OCI-M2 (cell line): ENCODE data around the gene DLG2.

Experiments used
- DNase-seq: peaks from one replicate; lab custom pipeline; 2025; ENCODE audit not compliant: unreplicated experiment; lab: John Stamatoyannopoulos, UW

Gene DLG2

DNA sequence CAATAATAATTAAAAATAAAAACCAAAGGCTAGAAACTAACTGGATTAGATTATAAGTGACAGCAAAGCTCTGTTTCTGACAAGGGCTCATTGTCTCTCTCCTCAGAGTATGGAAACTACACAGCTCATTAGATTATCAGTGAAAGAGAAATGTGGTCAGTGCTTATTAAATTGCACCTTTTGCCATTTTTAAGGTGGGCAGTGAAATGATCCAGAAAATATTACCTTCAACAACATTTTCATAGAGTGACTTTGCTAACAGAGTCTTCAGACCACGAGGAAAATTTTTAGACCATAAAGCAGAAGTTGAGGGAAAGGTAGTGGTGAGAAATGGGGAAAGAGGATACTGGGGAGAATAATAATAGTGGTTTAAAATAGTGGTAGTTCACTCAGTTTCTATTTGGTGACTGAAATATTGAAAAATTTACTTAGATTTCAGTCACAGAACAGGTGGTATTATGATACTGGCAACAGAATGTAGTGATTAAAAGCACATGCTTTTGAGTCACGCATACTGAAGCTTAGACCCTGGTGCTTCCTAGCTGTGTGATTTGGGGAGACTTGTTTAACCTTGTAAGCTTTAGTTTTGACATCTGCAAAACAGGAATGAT lies 1657.0 kb downstream of the DLG2 start:
- no peak for DNase-seq

DNA sequence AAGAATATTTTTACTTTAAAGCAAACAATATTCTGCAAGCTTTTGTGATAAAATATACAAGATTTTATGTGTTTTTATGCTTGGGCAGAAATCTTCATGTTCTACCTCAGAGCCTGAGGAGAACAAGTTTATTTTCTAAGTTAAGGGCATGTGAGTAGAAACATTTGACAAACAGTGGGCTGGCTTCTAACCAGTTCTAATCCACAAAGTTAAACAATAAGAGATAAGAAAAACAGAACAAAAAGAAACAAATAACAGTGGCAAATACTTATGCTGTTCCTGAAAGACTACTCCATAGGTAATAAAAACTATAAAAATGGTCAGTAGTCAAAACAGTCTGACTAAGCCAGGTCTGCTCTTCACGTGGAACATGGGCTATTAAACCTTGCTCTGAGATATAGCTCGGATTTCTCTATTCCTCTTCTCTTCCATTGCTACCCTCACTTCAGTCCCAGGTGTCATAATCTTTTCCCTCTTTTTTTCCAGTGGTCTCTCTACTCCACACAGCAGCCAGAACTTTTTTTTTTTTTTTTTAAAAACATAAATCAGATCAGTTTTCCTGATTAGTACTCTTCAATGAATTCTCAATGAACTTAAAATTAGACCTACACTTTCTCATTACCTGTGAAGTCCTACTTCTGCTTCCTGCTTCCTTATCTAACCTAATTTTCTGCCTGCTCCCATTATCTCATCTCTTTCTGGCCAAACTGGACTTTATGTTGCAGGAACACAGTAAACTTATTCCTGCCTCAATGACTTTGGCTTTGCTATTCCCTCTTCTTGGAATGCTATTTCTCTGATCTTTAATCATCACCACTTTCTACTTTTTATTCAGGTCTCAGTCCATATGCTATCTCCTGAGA lies 1669.9 kb downstream of the DLG2 start:
- DNase-seq = no peak

DNA sequence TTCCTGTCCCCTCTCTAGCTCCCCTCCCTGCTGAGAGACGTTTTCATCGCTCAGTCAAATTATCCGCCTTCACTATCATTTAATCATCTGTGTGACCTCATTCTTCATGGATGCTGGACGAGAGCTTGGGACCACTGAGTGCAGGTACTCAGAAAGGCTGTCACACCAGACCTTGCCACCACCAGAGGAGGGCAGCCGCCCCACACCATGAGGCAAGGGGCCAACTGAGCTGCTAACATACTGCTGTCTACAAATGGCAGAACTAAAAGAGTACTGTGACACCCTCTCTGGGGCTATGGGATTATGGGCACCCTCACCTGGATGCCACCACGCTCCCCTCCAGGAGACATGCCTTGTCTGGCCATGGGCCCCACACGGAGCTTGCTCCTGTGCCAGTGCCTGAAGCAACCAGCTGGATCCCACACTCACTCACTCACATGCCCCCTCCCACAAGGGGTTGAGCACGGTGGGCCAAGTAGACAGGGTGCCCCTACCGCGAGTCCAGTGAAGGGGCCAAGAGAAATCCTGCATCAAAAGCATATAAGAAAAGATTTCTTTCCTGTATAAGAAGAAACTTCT lies 1670.9 kb downstream of the DLG2 start:
- DNase-seq = no peak

DNA sequence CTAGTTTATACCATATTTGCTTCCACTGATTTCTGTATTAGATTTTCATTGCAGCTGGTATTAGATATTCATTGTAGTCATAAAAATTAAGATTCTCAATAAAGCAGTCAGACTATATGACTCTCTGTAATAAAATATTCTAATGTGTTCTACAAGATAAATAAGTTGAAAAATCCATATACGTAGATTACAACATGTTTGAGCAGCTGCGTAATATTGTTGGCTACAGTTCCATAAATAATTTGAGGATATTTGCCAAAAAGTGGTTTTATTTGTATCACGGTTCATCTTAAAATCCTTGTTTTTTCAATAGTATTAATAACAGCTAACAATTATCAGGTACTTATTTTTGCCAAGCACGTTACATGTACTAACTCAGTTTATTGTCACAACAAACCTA lies 1672.4 kb downstream of the DLG2 start:
- DNase-seq = no peak

DNA sequence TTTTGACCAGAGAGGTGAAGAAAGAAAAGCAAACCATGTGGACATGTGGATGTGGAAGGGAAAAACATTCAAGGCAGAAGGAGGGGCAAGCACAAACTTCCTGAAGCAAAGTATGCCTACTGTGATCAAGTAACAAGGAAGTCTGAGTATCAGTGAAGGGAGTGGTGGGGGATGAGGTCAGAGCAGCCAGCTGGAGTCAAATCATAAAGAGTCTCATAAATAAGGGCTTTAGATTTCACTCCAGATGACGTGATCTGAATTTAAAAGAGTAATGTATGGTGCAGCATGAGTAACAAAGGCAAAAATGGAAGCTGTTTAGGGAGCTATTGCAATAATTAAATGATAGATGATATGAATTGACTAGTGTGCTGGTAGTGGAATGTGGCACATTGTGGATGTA lies 1675.6 kb downstream of the DLG2 start:
- no peak for DNase-seq

DNA sequence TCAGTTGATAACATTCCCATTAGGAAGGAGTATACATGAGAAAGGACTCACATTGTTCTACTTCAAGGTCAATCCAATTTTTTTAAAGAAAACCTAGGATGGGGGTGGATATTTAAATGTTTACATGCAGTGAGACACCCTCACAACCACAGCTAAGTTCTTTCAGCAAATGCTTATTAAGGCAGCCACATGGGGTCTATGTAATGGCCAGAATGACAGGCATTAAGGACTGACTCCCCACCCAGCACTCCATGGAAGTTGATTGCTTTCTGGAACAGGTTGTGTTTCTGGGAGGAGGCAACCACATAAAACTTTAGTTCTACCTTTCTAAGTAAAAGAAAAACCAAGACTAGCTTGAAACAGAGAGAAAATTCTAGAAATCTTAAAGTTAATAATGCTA lies 1678.9 kb downstream of the DLG2 start:
- no peak for DNase-seq

DNA sequence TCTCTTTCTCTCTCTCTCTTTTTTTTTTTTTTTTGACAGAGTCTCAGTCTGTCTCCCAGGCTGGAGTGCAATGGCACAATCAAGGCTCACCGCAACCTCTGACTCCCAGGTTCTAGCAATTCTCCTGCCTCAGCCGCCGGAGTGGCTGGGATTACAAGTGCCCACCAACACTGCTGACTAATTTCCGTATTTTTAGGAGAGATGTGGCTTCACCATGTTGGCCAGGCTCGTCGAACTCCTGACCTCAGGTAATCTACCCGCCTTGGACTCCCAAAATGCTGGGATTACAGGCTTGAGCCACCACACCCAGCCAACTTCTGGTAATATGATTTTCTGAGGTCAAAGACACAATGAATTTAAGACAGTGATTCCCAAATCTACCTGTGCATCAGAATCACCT lies 1681.2 kb downstream of the DLG2 start:
- no peak for DNase-seq

DNA sequence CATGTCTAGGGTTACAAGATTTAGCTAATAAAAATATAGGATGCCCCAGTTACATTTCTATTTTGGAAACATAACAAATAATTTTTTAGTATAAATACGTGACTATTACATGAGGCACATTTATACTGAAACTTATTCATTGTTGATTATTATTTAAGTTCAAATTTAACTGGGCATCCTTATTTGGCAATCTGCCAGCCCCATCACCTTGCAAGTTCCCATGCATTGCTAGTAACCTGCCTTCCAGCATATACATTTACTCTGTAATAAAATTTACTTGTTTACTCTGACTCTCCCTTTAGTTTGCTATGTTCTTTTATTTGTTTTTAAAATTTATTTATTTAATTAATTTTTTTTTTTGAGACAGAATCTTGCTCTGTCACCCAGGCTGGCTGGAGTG lies 1686.1 kb downstream of the DLG2 start:
- no peak for DNase-seq

DNA sequence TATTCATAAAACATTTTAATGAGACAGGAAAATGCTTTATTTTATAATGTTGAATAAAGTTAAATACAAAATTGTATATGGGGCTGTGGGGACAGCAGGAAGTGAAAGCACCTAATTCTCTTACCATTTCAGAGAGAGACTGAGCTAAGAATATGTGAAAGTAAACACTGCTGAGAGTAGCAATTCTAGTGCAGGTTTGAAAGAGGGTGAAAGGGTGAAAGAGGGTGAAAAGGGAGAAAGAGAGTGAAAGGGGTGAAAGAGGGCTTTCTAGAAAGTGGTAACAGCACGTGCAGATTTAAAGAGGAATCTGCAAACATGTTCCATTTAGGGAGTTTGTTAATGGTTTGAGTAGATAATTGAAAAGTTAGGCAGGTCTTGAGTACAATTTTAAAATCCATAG lies 1689.0 kb downstream of the DLG2 start:
- no peak for DNase-seq

DNA sequence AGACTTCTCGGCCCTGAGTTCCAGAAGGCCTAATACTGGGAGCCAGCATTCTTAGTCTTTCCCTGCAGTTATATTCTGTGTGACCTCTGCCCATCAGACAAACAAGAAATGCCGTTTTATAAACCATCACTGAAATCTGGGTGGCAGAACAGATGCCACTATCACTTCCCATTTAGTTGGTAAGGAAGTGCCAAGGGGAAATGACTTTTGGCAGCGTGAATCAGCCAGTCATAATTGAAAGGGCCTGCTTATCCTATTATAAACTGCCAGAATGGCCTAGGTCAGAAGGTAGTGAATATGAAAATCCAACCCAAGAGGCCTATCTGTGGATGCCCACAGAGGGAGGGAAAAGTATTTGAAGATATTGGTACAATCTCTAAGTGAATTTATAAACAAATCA lies 1694.1 kb downstream of the DLG2 start:
- DNase-seq = no peak

DNA sequence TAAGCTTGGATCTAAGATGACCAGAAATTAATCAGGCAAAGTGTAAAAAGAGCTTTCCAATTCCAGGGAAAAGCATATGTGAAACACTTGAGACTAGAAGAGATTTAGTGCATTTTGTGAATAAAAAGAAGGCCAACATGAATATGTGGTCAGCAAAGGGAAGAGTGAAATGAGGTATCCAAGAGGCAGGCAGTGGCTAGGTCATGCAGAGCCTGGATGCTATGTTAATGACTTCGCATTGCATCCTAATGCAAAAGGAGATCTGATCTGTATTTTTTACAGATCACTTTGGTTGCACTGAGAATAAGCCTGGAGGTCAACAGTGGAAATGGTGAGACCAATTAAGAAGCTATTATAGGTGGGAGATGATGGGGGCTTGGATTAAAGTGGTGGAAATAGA lies 1699.7 kb downstream of the DLG2 start:
- DNase-seq = no peak

DNA sequence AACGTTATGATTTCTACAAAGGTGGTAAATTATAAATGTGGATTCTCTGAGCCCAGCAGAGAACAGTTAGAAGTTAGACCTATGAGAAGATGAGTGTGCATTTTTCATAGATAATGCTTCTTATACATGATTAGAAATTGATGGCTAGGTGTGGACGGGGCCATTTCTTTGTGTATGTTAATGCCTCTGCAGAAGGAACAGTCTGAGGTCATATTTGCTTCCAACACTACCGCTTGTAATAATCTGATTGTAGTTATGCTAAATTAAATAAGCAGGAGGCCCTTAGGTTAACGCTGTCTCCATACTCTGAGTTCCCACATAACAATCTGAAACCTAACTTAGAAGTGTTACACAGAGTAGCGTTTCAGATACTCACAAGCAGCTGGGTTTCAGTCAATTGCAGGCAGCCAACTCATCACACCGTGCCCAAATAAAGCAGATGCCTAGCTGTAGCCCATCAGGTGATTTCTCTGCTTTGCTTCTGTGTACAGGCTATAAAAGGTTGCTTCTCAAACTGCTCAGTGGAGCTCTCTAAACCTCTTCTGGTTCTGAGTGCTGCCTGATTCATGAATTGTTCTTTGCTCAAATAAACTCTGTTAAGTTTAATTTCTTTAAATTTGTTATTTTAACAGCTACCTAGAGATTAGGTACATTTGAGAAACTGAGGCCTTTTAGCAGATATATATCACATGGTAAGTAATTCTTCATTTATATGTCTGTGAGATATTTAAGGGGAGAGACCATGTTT lies 1702.2 kb downstream of the DLG2 start:
- DNase-seq = no peak

DNA sequence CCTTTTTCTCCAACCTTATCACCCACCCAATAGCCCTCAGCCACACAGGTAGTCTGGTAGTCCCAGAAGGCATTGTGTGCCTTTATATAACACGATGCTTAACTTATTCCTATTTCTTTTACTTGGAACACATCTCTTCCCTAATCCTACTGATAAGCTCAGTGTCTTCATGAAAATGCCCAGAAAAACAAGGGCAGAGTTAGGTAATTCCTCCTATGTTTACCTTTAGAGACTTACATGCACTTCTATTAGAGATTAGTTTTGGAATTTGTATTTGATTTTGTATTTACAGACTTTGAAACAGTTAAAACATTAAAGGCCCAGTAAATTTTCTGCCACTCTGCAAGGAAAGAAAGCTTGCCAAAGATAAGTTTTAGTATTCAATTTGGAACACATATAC lies 1703.2 kb downstream of the DLG2 start:
- DNase-seq = no peak

DNA sequence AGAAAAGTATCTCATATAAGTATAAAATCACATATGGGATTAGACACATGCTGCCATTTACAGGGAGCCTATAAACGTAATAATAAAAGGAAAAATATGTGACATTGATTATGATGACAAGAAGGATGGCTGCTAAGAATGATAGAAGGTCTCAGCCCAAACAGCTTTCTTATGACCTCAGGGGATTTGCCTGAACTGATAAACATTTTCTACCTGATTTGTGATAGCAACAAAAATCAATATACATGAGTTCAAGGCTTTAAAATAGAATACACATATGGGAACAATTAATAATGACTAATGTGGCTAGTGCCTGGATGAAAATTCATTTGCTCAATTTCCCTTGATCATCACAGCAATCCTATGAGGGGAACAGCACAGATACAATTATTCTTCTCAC lies 1704.2 kb downstream of the DLG2 start:
- no peak for DNase-seq

DNA sequence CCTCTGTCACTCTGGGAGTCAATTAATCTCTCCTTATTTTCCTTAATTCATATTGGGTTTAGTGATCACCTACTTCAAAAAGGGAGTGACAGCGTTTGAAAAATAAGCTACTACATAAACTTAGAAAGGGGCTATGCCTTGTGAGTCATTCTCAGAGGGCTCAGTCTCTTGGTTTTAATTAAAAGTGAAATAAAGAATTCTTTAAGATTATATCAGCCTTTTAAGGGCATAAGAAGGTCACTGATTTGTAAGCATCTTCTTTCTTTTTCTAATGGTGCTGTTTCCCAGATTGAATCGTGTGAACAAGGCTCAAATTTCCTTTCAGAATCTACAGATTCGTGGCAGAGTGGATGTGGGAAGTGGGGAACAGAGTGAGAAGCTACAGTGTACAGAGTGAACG lies 1704.8 kb downstream of the DLG2 start:
- no peak for DNase-seq

DNA sequence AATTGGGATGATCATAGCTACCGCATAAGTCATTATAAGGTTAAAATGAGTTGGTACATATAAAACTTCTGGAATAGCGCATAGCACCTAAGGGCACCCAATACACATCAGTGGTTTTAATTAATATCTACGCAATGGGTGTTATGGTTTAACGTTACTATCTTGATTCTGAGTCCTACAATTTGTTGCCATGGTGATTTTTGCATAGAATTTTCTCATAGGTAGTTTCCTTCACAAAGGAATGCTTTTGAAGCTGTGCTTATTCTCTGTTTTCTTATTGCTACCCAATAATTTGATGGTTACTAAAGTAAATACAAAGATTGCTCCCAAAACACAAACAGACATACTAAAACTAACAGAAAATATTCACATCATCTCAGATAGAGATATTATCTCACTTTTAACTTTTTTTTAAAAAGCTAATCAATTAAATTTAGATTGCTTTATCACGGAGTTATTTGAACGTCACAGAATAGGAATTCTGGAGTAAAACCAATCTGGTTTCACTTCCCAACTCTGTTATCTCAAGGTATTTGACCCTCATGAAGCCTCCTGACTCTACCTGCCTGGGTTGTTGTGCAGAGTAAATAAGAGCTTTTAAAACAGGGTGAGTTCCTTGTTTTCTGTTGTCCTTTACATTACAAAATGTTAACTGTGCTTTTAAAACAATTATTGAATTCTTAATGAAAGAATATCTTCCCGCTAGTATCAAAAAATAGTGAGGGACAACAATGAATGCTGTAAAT lies 1705.5 kb downstream of the DLG2 start:
- DNase-seq = no peak

DNA sequence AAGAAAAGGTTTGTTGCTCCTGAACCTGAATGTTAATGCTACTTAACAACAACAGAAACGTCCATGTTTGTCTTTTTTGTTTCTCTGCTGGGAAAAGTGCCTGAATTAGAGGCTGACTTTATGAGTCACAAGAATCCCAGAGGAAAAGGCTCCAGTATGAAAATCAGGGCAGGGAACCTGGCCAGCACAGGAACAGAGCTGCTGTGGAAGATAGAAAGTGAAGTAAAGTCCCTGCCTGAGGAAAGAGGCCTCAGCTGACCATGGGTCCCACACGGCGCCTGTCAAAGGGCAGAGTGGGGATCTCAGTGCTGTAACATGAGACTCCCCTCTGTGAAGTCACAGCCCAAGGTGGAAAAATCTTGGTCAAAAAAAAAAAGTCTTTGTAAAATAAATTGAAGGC lies 1708.7 kb downstream of the DLG2 start:
- DNase-seq = no peak

DNA sequence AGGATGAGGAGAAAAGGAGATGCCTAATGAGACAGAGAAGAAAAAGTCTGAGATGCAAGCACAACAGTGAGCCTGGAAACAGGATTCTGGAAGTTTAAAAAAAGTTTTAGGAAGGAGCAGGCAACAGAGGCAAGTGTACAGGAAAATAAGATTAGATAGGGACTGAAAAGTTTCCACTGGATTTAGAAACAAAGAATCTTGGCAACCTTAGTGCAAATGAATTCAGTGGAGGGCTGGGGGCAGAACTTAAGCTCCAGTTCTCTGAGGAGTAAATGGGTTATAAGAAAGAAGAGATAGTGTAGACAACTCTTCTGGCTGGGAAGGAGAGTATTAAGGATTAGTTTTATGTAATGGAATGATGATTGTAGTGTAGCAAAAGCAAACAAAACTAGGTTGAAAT lies 1712.1 kb downstream of the DLG2 start:
- no peak for DNase-seq

DNA sequence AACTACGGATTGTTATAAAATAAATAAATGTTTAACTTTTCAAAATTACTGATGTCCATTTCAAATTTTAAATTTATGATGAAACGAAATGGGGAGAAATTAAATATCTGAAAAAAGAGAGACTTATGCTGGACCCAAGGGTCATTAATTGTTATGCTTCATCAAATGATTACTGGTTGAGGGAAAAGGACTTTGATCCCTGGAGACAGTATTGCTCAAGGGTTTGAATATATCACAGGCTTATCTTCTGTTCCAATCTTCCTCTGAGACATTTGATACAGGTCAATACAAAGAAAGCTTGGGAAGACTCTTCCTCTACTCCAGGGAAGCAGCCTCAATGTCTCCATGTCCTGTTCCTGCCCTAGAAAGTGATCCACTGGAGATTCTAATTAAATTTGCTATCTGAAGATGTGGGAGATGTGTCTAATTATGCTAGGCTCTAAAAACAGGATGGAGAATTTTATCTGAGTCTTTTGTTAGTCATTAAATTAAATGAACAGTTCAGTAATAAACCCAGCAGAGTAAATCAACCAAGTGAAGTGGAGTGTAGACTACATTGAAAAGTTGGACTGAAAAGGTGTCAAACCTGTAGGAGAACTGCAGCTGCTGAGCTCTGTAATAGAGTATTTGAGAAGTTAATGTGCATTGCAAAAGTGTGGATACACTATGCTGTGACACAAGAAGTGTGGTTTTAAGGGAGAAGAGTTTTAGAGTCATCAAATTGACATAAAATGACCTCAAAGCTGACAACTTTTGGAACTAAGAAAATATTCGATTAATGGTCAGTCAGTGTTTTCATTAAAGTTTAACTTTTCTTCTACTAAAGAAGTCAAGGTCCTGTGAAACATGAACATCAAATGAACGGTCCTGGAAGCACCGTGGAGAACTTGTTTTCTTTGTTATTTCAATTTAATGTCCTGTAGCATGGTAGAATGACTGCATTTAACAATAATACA lies 1717.3 kb downstream of the DLG2 start:
- no peak for DNase-seq

DNA sequence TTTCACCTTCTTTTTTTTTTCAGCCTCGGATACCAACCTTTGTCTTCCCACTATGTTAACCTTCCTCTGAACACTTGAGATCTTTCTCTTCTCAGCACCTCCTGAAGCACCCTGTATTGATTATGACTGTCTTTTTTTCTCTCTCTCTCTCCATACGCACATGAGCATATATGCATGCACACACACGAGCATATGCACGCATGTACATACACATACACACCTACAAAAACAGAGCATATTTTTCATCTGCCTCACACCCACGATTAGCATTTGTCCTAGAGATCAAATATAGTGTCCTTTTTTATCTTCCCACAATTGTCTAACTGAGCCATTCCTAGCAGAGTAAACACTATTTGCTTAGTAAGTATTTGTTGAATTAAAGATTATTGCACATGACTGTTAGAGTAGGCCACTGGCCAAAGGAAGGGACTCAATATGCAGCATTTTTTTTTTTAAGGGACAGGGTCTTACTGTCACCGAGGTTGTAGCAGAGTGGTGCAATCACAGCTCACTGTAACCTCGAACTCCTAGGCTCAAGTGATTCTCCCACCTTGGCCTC lies 1718.8 kb downstream of the DLG2 start:
- DNase-seq = no peak
